IMR-90 (cell line): ENCODE data around the gene ARHGAP24. TPM values are rescaled to one million over a fixed set of nuclear protein-coding genes. Genes with fewer than 3 reads are reported as not detected.

Experiments used
- ATAC-seq: fragments of 200-7000 bp; cut with Tn5 transposase; 2 replicates; pipeline ENCODE4 v1.9.1; 2020; ENCODE audit warnings: low read depth, mild to moderate bottlenecking, moderate library complexity
- BruUV-seq: library from RNA; stranded (reverse); fragments of 400-500 nt; replicated peaks from 2 replicates; lab custom pipeline; 2021; lab: Mats Ljungman, UMichigan
- CTCF ChIA-PET: fragments of 300-600 bp; formaldehyde crosslinking; extraction: SDS; loops from one replicate; lab custom pipeline; 2021; ENCODE audit warnings: antibody characterized with exemption; lab: Yijun Ruan, JAX
- POLR2A ChIA-PET: fragments of 300-600 bp; sonication (Branson Sonifier 250); formaldehyde crosslinking; loops from one replicate; lab custom pipeline; 2022; ENCODE audit warnings: antibody characterized with exemption; ENCODE audit not compliant: unreplicated experiment; lab: Charles Lee
- DNase-seq: peaks from one replicate; pipeline ENCODE4 v3.0.0; 2013
- H2AFZ ChIP-seq: replicated peaks from 2 replicates; pipeline ENCODE3; 2013; ENCODE audit warnings: low read length, mild to moderate bottlenecking; ENCODE audit not compliant: poor library complexity
- H2AK5ac ChIP-seq: 2 replicates; pipeline ENCODE4 v1.6.1; 2013; ENCODE audit warnings: low read depth, low read length, inconsistent platforms
- H2AK9ac ChIP-seq: replicated peaks from 2 replicates; pipeline ENCODE3; 2013; ENCODE audit warnings: mild to moderate bottlenecking, low read depth, low read length, moderate library complexity; ENCODE audit not compliant: poor library complexity
- H2BK120ac ChIP-seq: 2 replicates; pipeline ENCODE4 v1.6.1; 2013; ENCODE audit warnings: low read depth, low read length, inconsistent platforms
- H2BK15ac ChIP-seq: 3 replicates; pipeline ENCODE4 v1.6.1; 2013; ENCODE audit warnings: low read depth, low read length, inconsistent platforms
- H2BK20ac ChIP-seq: 2 replicates; pipeline ENCODE4 v1.6.1; 2013; ENCODE audit warnings: low read depth, mild to moderate bottlenecking, inconsistent platforms, low read length, moderate library complexity
- H2BK5ac ChIP-seq: 2 replicates; pipeline ENCODE4 v1.6.1; 2013; ENCODE audit warnings: mild to moderate bottlenecking, low read depth, low read length, inconsistent platforms; ENCODE audit not compliant: poor library complexity, severe bottlenecking
- H3K14ac ChIP-seq: replicated peaks from 2 replicates; pipeline ENCODE4 v1.6.1; 2013; ENCODE audit warnings: low read depth, low read length, inconsistent platforms
- H3K18ac ChIP-seq: 2 replicates; pipeline ENCODE4 v1.6.1; 2013; ENCODE audit warnings: low read depth, low read length, control low read depth
- H3K23ac ChIP-seq: 2 replicates; pipeline ENCODE4 v1.6.1; 2013; ENCODE audit warnings: low read depth, low read length, inconsistent platforms
- H3K27ac ChIP-seq: 2 replicates; pipeline ENCODE4 v1.5.1; 2013; ENCODE audit warnings: mild to moderate bottlenecking, control low read depth, low read length; ENCODE audit not compliant: insufficient read depth
- H3K27me3 ChIP-seq: 2 replicates; pipeline ENCODE4 v1.6.1; 2013; ENCODE audit warnings: low read length; ENCODE audit not compliant: control insufficient read depth, insufficient read depth
- H3K36me3 ChIP-seq: 2 replicates; pipeline ENCODE4 v1.6.1; 2013; ENCODE audit warnings: low read length, mixed read lengths; ENCODE audit not compliant: control insufficient read depth, insufficient read depth
- H3K4ac ChIP-seq: 2 replicates; pipeline ENCODE4 v1.6.1; 2013; ENCODE audit warnings: low read depth, low read length, inconsistent platforms
- H3K4me1 ChIP-seq: 2 replicates; pipeline ENCODE4 v1.6.1; 2013; ENCODE audit warnings: low read length, mixed read lengths; ENCODE audit not compliant: control insufficient read depth, insufficient read depth
- H3K4me2 ChIP-seq: 2 replicates; pipeline ENCODE4 v1.6.1; 2013; ENCODE audit warnings: low read depth, mild to moderate bottlenecking, control low read depth, low read length, moderate library complexity
- H3K4me3 ChIP-seq: 2 replicates; pipeline ENCODE4 v1.5.1; 2013; ENCODE audit warnings: low read depth, mild to moderate bottlenecking, control low read depth, low read length, moderate library complexity; ENCODE audit not compliant: insufficient read depth
- H3K56ac ChIP-seq: 2 replicates; pipeline ENCODE4 v1.6.1; 2013; ENCODE audit warnings: low read length, inconsistent platforms; ENCODE audit not compliant: insufficient read depth; ENCODE audit errors: extremely low read depth
- H3K79me1 ChIP-seq, 2 experiments: 2 replicates each; pipeline ENCODE4 v1.6.1; 2013; ENCODE audit warnings: low read length in 2 of 2, inconsistent platforms in 1 of 2, low read depth in 1 of 2
- H3K9ac ChIP-seq: 2 replicates; pipeline ENCODE4 v1.6.1; 2013; ENCODE audit warnings: low read depth, low read length, control low read depth
- H3K9me1 ChIP-seq: 2 replicates; pipeline ENCODE4 v1.6.1; 2013; ENCODE audit warnings: low read length, inconsistent platforms; ENCODE audit not compliant: insufficient read depth
- H3K9me3 ChIP-seq: 2 replicates; pipeline ENCODE4 v1.6.1; 2013; ENCODE audit warnings: low read length; ENCODE audit not compliant: control insufficient read depth, insufficient read depth
- H4K20me1 ChIP-seq: 2 replicates; pipeline ENCODE4 v1.6.1; 2013; ENCODE audit warnings: low read length, inconsistent platforms; ENCODE audit not compliant: insufficient read depth
- H4K5ac ChIP-seq: 2 replicates; pipeline ENCODE4 v1.6.1; 2013; ENCODE audit warnings: mild to moderate bottlenecking, low read depth, low read length, control low read depth
- H4K8ac ChIP-seq, 2 experiments: 2 replicates each; pipeline ENCODE4 v1.6.1; 2013; ENCODE audit warnings: low read depth in 2 of 2, low read length in 2 of 2, control low read depth in 1 of 2, inconsistent platforms in 1 of 2
- H4K91ac ChIP-seq: 2 replicates; pipeline ENCODE4 v1.6.1; 2013; ENCODE audit warnings: low read depth, low read length, inconsistent platforms; ENCODE audit not compliant: insufficient read depth
- BHLHE40 ChIP-seq: fragments of 150-350 bp; IDR thresholded peaks from 2 replicates; pipeline ENCODE4 v1.6.1; 2016; ENCODE audit warnings: mild to moderate bottlenecking, low read depth, low read length
- CEBPB ChIP-seq: IDR thresholded peaks from 2 replicates; pipeline ENCODE4 v1.6.1; 2012; ENCODE audit warnings: low read depth, low read length, improper control_type of control experiment
- CHD1 ChIP-seq: IDR thresholded peaks from 2 replicates; pipeline ENCODE4 v1.6.1; 2012; ENCODE audit warnings: low read depth, low read length, improper control_type of control experiment
- CTCF ChIP-seq: conservative IDR thresholded peaks from 2 replicates; pipeline ENCODE4 v1.5.1; 2012; ENCODE audit warnings: mild to moderate bottlenecking, low read depth, low read length, improper control_type of control experiment
- ELK1 ChIP-seq: fragments of 150-350 bp; IDR thresholded peaks from 2 replicates; pipeline ENCODE4 v1.6.1; 2016; ENCODE audit warnings: low read depth, mild to moderate bottlenecking, low read length, moderate library complexity, borderline replicate concordance
- FOS ChIP-seq: fragments of 150-350 bp; IDR thresholded peaks from 2 replicates; pipeline ENCODE4 v1.6.1; 2016; ENCODE audit warnings: low read depth, low read length
- MAFK ChIP-seq: IDR thresholded peaks from 2 replicates; pipeline ENCODE4 v1.6.1; 2012; ENCODE audit warnings: low read depth, low read length, improper control_type of control experiment
- MAZ ChIP-seq: IDR thresholded peaks from 2 replicates; pipeline ENCODE4 v1.6.1; 2012; ENCODE audit warnings: low read depth, mild to moderate bottlenecking, low read length, improper control_type of control experiment, moderate library complexity, borderline replicate concordance
- MXI1 ChIP-seq: IDR thresholded peaks from 2 replicates; pipeline ENCODE4 v1.6.1; 2012; ENCODE audit warnings: low read depth, mild to moderate bottlenecking, low read length, moderate library complexity, borderline replicate concordance
- NFE2L2 ChIP-seq: fragments of 150-350 bp; IDR thresholded peaks from 2 replicates; pipeline ENCODE4 v1.6.1; 2016; ENCODE audit warnings: low read depth, mild to moderate bottlenecking, low read length
- POLR2A ChIP-seq: IDR thresholded peaks from 2 replicates; pipeline ENCODE4 v1.6.1; 2012; ENCODE audit warnings: mild to moderate bottlenecking, low read depth, low read length
- RAD21 ChIP-seq: IDR thresholded peaks from 2 replicates; pipeline ENCODE4 v1.6.1; 2012; ENCODE audit warnings: low read length, improper control_type of control experiment
- RCOR1 ChIP-seq: IDR thresholded peaks from 2 replicates; pipeline ENCODE4 v1.6.1; 2012; ENCODE audit warnings: mild to moderate bottlenecking, low read length, improper control_type of control experiment; ENCODE audit not compliant: insufficient replicate concordance
- RFX5 ChIP-seq: IDR thresholded peaks from 2 replicates; pipeline ENCODE4 v1.8.0; 2012; ENCODE audit warnings: low read depth, mild to moderate bottlenecking, low read length, moderate library complexity
- SMC3 ChIP-seq: fragments of 150-350 bp; IDR thresholded peaks from 2 replicates; pipeline ENCODE4 v1.6.1; 2016; ENCODE audit warnings: low read depth, mild to moderate bottlenecking, antibody characterized with exemption, low read length, moderate library complexity
- USF2 ChIP-seq: fragments of 150-350 bp; IDR thresholded peaks from 2 replicates; pipeline ENCODE4 v1.6.1; 2017; ENCODE audit warnings: mild to moderate bottlenecking, antibody characterized with exemption, low read length, low read depth
- WGBS, 2 experiments: methylation state at CpG; one replicate each; pipeline versions ENCODE4 v1.1.5 to v1.1.7; 2013; ENCODE audit warnings: missing lambda C conversion rate in 2 of 2; ENCODE audit not compliant: insufficient read length in 1 of 2; ENCODE audit errors: extremely low coverage in 2 of 2; 5-methylcytosine and 5-hydroxymethylcytosine counted together
- dilution Hi-C: fragments of 300-500 bp; cut with HindIII; formaldehyde crosslinking; loops from one replicate; pipeline ENCODE4 v1.14.3; 2018; ENCODE audit warnings: low sequenced_read_pairs; ENCODE audit not compliant: unreplicated experiment
- in situ Hi-C: fragments of 300-500 bp; cut with MboI; formaldehyde crosslinking; loops from 3 replicates; pipeline ENCODE4 v1.14.3; 2019; ENCODE audit warnings: low sequenced_read_pairs, inconsistent platforms, mixed read lengths
- intact Hi-C: fragments of 100-400 bp; cut with micrococcal nuclease; formaldehyde crosslinking; loops from 2 replicates; pipeline ENCODE4 v1.10.0; 2022
- polyA plus RNA-seq, 3 experiments: library from polyadenylated mRNA; depleted of rRNA; stranded (reverse); fragments of >200 nt; gene quantifications; 2 replicates each; pipeline ENCODE4 v1.2.3, GENCODE V29; 2012; ENCODE audit warnings: low replicate concordance in 1 of 3
- total RNA-seq: library from RNA; depleted of rRNA; stranded (reverse); fragments of >200 nt; gene quantifications from 2 replicates; pipeline ENCODE4 v1.2.3, GENCODE V29; 2012

ARHGAP24 gene
- total and polyA plus RNA-seq, 2 of the 4 experiments (the other 2 are of a cell fraction): 11.9 to 24.0 TPM

- Histone ChIP-seq H3K27ac (no peak overlapping the region), H2BK15ac (no peak overlapping the region), H3K79me1 (no peaks in the 10 kb centered on the region), H3K4ac (no peak overlapping the region), H2AFZ (no peak overlapping the region), H3K23ac (no peak overlapping the region), H3K4me3 (no peak overlapping the region), H3K4me1 (peaks cover 2% of the 10 kb centered on the region), H3K14ac (no peak overlapping the region), H3K9me3 (no peaks in the 10 kb centered on the region), H3K9ac (no peak overlapping the region), H3K27me3 (no peaks in the 10 kb centered on the region), H2BK120ac (no peak overlapping the region), H2BK5ac (no peak overlapping the region), H2AK5ac (no peak overlapping the region), H3K56ac (no peak overlapping the region), H3K4me2 (no peak overlapping the region), H4K91ac (no peak overlapping the region), H3K36me3 (no peaks in the 10 kb centered on the region), H2BK20ac (no peak overlapping the region), H4K8ac (no peak overlapping the region), H3K18ac (no peak overlapping the region), H4K5ac (no peak overlapping the region), H3K9me1 (no peaks in the 10 kb centered on the region), H2AK9ac (no peak overlapping the region), H4K20me1 (no peaks in the 10 kb centered on the region)
- no peak for TF ChIP-seq SMC3
- no peak for TF ChIP-seq NFE2L2
- TF ChIP-seq CHD1: no peak
- no peak for TF ChIP-seq CTCF
- TF ChIP-seq RCOR1: no peak
- no peak for TF ChIP-seq CEBPB
- no peak for TF ChIP-seq MXI1
- TF ChIP-seq MAFK: no peak
- TF ChIP-seq MAZ: no peak
- TF ChIP-seq BHLHE40: no peak
- TF ChIP-seq USF2: no peak
- TF ChIP-seq FOS: no peak
- TF ChIP-seq ELK1: no peak
- TF ChIP-seq POLR2A: no peak
- TF ChIP-seq RAD21: no peak
- no peak for TF ChIP-seq RFX5
- POLR2A ChIA-PET: no interaction called here
- DNase-seq (no peak), ATAC-seq (peak; percentile 50)
- CTCF ChIA-PET: no interaction called here
- intact Hi-C loops: no loop called here
- dilution Hi-C loops: no loop called here
- no CpG with 5 or more reads among the region's 8 CpGs for WGBS, 2 experiments
- no TSS peak for BruUV-seq
- in situ Hi-C loops: no loop called here
These were observed 21.3 kb downstream of the ARHGAP24 start for GRCh38 chr4:85496126-85496849.
